ENCODE measurements around the gene LMF1.

DNA sequence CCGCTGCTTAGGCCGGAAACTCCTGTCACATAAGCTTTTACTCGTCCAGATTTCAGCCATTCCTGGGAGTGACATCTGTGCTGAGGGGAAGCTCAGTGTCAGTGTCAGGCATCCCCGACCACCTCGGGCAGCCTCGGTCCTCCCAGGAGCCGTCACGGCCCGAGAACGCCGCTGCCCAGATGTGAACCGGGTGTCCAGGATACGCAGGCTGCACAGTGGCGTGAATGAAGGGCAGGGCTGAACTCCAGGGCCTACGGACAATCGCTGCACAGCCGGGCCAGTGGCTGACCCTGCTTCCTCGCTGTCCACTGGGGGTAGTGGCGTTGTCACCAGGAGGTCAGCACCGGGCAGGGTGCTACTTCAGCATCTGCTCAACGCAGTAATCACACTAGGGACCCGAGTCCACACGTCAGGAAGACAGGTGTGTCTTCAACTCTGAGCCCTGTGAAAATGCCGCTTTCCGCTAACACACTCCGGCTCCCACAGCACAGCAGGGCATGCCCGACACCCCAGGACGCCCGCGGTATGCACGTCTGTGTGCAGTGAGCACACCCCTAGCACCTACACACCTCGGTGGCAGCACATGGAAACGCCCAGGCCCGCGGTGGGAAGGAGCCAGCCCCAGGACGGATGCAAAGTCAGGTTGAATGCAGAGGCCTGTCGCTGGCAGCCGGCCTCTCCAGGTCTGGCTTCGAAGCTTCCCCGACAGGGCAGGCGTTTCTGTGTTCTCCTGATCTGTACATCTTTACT is 3.1 kb downstream of the LMF1 start:
- TF ChIP-seq, protein P1, sequence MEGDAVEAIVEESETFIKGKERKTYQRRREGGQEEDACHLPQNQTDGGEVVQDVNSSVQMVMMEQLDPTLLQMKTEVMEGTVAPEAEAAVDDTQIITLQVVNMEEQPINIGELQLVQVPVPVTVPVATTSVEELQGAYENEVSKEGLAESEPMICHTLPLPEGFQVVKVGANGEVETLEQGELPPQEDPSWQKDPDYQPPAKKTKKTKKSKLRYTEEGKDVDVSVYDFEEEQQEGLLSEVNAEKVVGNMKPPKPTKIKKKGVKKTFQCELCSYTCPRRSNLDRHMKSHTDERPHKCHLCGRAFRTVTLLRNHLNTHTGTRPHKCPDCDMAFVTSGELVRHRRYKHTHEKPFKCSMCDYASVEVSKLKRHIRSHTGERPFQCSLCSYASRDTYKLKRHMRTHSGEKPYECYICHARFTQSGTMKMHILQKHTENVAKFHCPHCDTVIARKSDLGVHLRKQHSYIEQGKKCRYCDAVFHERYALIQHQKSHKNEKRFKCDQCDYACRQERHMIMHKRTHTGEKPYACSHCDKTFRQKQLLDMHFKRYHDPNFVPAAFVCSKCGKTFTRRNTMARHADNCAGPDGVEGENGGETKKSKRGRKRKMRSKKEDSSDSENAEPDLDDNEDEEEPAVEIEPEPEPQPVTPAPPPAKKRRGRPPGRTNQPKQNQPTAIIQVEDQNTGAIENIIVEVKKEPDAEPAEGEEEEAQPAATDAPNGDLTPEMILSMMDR (IDR thresholded peaks at IDR 0.05) = no peak
- no peak for TF ChIP-seq ZFX (IDR thresholded peaks at IDR 0.05; ENCODE audit: borderline replicate concordance)
